Activated T-cell treated with anti-CD3 and anti-CD28 coated beads for 4 hours (primary cell): ENCODE results near the gene MEGF10.

Source experiments
- DNase-seq: peaks from one replicate; pipeline ENCODE4 v3.0.0-alpha.2; 2020

Gene MEGF10

GRCh38 chr5:127447827-127448226, 157.2 kb downstream of the MEGF10 start:
- no peak for DNase-seq

DNA sequence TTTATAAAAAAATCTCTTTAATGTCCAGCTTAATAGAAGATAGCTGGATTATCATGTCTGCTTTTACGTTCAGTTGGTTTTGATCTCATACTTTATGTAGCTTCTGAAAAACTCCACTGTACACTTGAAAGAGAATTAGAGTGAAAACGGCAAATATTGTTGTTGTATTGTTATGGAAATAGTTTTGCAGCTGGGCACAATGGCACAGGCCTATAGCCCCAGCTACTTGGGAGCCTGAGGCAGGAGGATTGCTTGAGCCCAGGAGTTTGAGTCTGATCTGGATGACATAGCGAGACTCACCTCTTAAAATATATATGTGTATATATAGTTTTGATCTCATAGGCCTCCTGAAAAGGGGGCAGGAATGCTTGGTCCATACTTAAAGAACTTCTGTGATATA, 159.4 kb downstream of the MEGF10 start:
- DNase-seq, result no peak

GRCh38 chr5:127451096-127451495, 160.5 kb downstream of the MEGF10 start:
- DNase-seq, result no peak

DNA sequence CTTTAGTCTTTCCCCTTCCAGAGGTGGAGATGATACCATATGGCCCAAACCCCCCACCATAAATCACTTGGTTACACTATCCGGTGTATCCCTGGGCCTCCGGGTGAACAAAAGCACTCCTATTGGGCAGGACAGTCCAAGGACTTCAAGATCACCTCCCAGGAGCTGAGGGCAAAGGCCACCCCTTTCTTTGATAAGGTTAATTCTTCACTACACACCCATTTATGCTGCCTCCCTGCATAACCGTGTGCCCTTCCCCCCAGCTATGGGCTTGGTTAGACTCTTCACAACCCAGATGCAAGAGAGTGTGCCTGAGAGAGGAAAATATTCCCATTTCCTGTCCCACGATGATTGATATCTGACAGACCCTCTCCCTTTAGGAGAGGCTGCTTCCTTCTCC, 162.0 kb downstream of the MEGF10 start:
- no peak for DNase-seq

DNA sequence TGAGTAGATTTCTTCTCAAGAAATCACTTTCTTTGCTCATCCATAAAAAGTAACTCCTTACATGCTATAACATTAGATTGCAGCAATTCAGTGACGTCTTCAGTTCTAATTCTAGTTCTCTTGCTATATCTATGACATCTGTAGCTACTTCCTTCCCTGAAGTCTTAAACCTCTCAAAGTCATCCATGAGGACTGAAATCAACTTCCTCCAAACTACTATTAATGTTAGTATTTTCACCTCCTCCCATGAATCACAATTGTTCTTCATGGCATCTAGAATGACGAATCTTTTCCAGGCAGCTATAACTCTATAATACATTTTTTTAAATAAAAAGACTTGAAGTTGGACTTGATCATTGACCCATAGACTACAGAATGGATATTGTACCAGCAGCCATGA, 180.6 kb downstream of the MEGF10 start:
- DNase-seq, result no peak

DNA sequence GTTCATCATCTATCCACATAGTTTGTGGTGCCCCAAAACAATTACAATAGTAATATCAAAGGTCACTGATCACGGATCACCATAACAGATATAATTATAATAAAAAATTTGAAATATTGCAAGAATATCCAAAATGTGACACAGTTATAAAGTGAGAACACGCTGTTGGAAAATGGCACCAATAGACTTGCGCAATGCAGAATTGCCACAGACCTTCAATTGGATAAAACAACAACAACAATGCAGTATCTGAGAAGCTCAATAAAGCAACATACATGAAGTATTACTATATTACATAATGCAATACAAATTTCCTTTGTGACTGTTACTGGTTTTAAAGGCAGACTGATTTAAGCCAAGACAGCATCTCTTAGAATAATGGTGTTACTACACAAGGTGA, 182.1 kb downstream of the MEGF10 start:
- no peak for DNase-seq

DNA sequence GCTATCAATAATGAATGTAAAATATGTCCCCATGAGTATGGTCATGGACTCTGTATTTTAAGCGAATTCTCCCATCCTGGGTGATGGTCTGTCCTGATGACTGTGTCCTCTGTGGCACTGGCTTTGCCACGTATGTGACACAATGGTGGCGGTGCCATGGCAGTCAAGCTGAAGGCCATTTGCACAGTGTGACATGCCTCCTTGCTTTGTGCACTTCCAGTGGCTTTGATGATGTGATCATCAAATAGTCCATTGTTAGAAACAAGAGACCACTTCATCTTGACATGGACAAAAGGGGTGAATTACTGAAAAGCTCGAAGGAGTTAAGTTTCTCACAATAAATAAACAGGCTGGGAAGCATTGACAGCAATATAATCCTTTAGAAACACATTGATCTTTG, 195.9 kb downstream of the MEGF10 start:
- no peak for DNase-seq

GRCh38 chr5:127492854-127493738, 202.5 kb downstream of the MEGF10 start:
- DNase-seq, result no peak

DNA sequence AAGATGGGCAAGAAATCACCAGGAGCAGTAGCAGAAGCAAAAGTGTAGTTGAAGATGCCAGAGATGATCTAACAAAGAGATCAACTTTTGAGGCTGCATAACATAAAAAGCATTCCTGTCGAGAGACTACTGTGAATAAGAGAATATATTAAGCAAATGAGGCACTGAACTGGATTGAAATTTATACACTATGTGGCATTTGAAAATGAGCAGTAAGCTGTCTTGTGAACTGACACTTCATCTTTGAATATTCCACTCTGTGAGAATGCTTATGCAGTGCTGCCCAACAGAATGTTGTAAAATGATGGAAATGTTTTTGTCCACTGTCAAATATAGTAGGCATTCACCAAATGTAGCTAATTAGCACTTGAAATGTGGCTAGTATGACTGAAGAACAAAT, 208.0 kb downstream of the MEGF10 start:
- no peak for DNase-seq

- no peak for DNase-seq
Measured at GRCh38 chr5:127505905-127506304, 215.3 kb downstream of the MEGF10 start.

DNA sequence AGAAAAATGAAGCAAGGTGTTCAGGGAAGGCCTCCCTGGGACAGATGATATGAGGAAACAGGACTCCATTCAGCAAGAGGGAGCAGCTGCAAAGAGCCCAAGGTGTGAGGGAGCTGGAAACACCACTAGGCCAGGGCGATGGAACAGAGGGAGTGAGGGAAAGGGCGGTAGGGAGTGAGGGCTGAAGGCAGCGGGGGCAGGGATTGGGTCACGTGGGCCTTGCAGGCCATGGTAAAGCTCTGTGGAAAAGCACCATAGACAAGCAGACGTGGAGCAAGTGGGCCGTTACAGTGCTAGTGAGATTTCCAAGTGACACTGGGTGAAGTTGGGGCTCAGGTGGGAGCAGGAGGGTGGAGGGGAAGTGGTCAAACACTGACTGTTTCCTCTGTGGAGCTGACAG, 216.0 kb downstream of the MEGF10 start:
- no peak for DNase-seq

DNA sequence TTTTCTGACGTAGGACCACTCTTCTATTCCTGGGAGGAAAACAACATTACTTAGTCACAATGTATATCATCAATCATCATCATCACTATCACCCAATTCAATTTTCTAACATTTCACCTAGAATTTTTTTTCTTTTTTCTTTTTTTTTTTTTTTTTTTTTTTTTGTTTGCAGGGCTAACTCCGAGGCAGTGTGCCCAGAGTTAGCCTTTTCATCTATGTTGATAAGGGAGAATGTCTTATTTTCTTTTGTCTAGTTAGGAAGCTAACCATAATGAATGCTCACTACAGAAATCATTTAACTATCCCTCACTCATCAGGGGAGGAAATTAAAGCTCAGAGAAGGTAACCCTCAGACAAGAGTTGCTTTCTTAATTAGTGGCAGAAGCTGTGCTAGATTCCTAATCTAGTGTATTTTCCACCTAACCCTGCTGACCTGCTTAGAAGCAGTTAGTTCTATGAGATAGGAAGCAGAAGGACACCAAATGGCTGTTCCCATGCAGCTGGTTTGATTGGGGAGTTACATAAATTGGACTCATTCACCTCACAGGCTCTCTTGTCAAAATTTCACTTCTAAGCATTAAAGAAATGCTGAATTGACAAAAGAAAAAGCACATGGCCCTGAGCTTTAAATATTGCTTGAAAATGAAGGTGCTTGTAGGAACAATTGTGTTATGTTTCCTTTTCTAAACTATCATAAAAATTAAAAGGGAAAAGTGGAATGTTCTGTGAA, 218.2 kb downstream of the MEGF10 start:
- no peak for DNase-seq
